ENCODE data around the gene BCAS3.

The BCAS3 gene

DNA sequence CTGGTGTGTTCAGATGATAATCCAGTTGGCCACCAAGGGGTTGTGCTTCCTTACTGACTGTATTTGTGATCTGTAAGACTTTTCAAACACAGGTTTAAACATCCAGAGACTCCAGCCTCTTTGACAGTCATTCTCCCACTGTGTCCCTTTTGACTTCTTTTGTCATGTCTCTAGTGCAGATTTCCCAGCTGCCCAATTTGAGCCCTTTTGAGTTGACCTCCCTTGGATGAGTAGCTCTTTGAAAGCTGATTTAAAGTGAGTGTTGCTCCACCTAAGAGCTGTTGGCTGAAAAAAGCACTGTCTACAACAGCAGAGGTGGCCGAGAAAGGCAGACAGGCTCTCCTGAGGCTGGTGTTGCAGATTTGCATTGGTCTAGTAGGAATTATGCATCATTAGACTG is 533.6 kb downstream of the BCAS3 start:
- no peak for FAIRE-seq

DNA sequence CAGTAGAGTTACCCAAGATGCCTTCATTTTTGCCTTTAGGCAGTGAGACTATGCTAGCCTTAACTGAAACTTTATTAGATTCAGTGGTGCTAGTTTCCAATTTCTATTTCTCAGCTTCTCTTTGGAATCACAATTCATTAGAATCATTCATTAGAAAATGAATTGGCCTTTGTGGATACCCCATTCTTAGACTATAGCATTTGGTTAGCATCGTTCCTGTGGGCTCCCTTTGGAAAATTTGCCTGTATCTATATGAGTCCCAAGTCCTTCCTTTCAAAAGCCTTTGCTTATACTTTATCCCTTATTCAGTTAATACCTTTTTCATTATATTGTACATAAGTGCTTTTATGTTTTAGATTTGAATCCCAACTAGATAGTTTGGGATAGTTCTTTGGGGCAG is 535.0 kb downstream of the BCAS3 start:
- no peak for FAIRE-seq

DNA sequence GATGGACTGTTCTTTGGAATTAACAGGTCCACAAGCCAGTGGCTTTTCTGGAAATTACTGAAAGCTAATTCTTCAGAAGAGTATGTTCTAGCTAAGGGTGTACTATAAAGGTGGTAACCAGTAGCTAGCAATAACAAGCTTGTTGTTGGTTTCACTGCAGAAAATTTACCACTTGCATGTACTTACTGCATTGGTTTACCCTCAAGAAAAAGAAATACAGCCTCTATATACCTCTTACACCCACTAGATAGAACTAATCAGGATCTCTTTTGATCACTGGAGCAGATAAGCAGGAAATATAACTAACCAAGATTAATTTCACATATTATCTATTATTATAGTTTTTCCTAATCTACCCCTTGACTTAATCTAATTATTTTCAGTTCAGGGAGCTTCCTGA is 537.1 kb downstream of the BCAS3 start:
- no peak for FAIRE-seq

- no peak for FAIRE-seq
Measured at GRCh38 chr17:61216066-61216465, 538.4 kb downstream of the BCAS3 start.

DNA sequence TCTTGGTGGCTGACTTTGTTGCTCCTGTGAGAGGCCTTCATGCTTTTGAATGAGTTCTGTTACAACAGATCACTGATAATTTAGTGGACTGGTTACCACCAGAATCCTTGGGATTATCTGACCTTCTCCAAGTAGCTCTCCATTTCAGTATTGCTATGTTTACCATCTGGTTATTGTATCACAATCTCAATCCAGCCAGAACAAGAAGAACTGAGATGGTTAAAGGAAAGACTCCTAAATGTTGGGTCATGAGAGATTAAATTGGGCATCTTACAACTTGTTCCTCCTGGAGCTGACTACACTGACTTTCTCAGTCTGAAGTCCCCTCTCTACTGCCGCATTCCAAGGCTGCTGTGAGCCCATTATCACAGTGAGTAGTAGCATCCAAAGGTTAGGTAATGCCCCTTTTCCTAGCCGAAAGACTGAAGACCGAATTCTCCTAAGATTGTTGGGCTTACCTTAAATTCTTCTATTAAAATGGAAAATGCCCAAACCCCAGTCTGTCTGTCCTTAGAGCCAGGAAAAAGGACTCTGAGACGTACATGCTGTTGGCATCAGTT is 540.3 kb downstream of the BCAS3 start:
- no peak for FAIRE-seq

DNA sequence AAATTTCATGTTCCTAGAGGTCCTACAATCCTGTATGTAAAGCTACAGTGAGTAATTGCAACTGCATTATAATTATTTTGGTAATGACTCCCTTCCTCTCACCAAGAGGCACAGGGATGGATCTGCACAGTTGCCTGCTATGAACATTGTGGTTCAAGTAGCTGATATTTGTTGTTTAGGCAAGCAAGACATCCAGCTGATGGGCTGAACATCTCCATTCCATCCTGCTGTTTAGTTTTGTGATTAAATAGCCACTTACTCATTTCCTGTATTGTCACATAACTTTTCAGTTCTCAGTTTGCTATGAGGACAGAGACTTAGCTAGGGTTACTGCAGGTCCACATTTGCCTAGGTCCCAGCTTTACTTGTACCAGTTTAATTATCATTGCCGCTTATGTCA is 540.8 kb downstream of the BCAS3 start:
- FAIRE-seq: no peak

DNA sequence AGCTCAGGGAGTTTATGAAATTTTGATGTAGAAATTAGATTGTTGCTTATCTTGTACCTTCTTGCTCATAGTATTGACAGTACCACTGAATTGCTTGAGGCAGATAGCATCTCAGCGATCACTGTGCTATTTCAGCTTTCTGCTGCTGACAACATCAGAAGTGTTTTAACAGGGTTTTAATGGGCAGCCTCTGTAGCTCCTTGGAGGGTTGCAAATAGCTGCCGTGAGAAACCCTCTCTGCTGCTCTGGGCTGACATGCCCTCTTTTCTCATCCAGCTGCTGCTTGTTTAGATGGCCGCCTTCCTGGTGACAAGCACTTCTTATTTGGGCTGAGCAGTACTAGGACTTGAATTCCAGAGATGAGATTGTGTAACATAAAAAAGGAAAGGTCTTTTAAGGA is 541.8 kb downstream of the BCAS3 start:
- no peak for FAIRE-seq

GRCh38 chr17:61221181-61221580 is 543.5 kb downstream of the BCAS3 start:
- no peak for FAIRE-seq

DNA sequence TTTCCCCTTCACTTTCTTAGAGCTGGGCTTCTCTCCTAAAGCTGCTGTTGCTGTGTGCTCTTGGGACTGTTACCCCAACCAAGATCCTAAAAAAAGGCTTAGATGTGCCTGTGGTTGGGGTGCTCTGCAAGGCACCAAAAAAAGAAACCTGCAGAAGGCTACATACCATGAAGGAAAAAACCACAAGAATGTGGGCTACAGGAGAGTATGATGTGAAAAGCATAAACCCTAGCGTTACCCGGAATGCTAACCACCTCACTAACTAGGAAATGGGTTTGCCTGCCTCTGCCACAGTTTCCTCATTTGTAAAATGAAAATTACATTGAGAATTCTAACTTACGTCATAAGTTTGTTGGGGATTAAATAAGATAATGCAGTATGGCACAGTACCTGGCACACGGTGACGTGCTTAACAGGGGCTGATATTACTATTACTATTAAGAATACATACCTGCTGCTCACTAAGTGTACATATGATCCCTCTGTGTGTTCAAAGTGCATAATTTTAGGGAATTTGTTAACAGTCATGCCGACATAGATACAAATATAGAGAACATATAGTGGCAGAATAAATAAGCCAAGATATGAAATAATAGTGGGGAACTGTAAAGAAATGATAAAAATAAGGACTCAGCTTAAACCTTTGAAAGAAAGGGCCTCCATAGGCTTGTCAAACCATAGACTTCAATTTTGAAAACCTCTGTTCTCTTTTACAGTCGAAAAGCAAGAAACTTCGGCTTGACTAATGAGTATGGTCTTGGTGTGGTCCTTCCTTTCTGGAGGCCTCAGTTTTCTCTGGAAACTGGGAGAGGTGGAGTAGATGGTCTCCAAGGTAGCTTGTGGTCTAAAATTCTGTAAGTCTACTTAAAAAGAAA is 544.2 kb downstream of the BCAS3 start:
- FAIRE-seq: no peak

DNA sequence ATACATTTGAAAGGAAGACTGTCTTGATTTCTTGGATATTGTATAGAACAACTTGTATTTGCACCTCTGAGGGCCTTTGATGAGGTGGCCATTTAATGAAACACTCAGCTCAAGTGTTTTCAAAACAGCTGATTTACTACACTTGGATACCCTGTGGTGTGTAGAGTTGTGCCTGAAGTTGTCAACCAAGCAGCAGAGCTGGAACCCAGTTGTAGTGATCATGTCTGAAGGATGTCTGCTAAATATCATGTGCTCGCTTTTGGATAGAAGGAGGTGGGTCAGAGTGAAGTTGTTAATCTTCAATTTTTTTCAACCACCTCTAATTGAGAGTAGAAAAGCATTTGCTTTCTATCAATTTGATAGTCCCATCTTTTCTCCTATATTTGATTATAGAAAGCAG is 546.1 kb downstream of the BCAS3 start:
- FAIRE-seq: no peak

DNA sequence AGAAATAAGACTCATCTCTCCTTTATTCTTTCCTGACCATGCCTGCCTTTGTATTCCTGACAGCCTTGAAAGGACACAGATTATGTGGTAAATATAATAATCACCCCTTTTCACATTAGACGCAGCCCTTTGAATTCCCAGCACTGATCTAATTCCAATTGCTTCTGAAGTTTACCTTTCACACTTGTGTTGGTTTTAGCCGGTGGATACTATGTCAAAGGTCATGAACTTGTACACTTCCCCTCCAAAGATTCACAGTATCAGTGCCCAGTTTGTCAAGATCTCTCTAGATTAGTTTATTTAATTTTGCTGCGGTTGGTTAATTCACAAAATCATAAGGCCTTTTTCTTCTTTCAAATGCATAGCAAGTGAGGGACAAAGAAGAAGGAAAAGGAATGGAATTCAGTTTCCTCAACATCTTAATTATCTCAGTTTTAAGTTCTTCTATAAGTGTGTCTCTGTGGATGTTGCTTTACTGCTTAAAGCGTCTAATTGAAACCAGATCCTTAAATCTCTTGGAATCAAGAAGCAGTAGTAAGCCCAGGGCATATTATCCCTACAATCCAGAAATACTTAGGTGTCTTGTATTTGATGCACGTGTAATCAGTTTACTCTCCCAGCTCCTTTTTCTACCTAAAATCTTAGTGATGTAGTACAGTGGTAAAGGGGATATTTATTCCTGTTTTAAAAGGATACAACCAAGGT is 547.7 kb downstream of the BCAS3 start:
- FAIRE-seq: no peak

GRCh38 chr17:61227866-61228265 is 550.2 kb downstream of the BCAS3 start:
- FAIRE-seq: no peak

GRCh38 chr17:61230461-61230860 is 552.8 kb downstream of the BCAS3 start:
- FAIRE-seq: no peak

- no peak for FAIRE-seq
Measured at GRCh38 chr17:61230972-61231820, 553.5 kb downstream of the BCAS3 start.

- FAIRE-seq: no peak
Measured at GRCh38 chr17:61232871-61233270, 555.2 kb downstream of the BCAS3 start.

GRCh38 chr17:61233991-61234750 is 556.5 kb downstream of the BCAS3 start:
- FAIRE-seq: no peak

GRCh38 chr17:61235001-61235826 is 557.6 kb downstream of the BCAS3 start:
- FAIRE-seq: no peak

GRCh38 chr17:61235827-61236197 is 558.2 kb downstream of the BCAS3 start:
- FAIRE-seq: no peak

DNA sequence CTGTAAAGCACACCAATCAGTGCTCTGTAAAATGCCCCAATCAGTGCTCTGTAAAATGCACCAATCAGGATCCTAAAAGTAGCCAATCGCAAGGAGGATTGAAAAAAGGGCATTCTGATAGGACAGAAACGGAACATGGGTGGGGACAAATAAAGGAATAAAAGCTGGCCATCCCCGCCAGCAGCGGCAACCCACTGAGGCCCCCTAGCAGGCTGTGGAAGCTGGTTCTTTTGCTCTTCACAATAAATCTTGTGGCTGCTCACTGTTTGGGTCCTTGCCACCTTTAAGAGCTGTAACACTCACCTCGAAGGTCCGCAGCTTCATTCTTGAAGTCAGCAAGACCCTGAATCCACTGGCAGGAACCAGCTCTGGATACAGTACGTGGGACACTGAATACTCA is 559.6 kb downstream of the BCAS3 start:
- FAIRE-seq: no peak

DNA sequence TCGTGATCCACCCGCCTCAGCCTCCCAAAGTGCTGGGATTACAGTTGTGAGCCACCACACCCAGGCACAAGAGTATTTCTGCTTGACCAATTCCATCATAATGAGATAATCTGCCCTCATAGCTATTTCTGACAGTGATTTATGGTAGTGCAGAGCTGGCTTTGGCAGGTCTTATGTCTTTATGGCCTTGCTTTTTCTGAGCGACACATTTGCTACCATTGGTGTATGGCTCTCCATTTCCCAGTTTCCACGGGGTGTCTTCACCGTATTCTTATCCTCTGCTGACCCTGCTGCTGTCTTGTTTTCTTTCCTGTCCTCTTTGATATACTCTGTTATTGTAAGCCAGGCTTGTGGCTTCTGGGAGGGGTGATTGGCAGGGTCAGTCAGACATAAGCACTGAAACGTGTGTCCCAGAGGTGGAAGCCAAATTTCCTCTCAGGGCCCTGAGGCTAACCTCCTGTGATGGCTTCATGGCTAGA is 560.8 kb downstream of the BCAS3 start:
- FAIRE-seq: no peak

GRCh38 chr17:61239327-61239726 is 561.7 kb downstream of the BCAS3 start:
- FAIRE-seq: no peak

All from TTC549 (cell line).